Activated CD4-positive, alpha-beta T cell treated with anti-CD3 and anti-CD28 coated beads, Interleukin-2, amount 50 U/mL, for 4 hours (primary cell): ENCODE data around the gene PSTPIP1.

Source experiments
- DNase-seq, 2 experiments: peaks; one replicate each; pipeline ENCODE4 v3.0.0-alpha.2; 2020

PSTPIP1 gene

DNA sequence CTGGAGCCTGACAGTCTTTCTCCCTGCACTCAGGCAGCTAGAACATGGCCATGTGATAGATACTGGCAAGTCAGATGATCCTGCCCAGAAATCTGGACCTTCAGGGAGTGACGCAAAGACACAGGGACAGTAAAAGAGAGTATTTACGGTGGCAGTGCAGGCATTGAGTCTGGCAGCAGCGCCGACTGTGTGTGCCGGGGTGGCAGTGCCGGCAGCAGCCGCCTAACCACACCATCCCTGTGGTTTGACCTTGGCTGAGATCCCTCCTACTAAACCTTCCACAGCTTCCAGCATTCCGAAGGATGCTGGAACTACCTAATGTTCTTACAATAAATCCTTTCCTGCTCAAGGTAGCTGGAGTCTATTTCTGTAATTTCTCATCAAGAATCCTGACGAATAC is 80.6 kb downstream of the PSTPIP1 start:
- no peak for DNase-seq

DNA sequence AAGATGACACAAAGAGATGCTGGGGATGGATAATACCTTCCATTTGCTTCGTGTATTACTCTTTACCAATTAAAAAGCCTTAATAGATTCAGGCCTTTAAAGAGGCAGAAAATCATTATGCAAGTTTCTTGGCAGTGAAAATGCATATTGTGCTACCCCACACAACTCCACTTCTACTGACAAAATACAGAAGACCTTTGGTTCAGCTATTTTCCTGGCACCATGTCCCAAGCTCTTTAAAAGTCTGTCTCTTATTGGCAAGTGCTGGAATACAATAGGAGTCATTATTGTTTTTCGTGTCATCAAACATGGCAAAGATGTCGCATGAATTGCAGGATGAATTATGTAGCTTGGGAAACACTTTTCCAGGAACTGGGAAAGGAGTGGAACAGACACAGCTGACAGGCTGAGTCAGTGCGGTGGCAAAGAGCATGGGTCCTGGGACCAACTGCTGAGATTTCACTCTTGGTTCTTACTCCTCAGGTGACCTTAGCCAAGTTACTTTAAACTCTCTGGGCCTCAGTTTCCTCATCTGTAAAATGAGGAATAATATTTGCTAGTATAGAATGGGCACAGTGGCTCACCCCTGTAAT is 81.5 kb downstream of the PSTPIP1 start:
- no peak for DNase-seq

DNA sequence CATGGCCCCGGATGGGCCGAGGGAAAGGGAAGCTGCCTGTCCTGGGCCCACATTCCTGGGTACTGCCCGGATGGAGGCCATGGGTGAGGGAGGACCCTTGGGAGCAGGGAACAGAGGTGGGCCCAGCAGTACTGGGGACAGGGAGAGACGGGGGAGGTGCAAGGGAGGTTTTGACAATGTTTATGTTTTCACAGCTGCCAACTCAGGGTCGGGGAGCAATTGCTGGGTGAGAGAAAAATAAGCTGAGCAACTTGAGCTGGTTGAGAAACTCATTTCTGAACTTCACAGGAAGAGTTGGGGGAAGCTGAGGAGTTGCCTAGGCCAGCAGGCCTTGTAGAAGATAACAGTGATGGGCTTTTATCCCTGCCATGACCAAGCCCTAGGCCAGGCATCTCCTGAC is 87.0 kb downstream of the PSTPIP1 start:
- DNase-seq, result no peak

DNA sequence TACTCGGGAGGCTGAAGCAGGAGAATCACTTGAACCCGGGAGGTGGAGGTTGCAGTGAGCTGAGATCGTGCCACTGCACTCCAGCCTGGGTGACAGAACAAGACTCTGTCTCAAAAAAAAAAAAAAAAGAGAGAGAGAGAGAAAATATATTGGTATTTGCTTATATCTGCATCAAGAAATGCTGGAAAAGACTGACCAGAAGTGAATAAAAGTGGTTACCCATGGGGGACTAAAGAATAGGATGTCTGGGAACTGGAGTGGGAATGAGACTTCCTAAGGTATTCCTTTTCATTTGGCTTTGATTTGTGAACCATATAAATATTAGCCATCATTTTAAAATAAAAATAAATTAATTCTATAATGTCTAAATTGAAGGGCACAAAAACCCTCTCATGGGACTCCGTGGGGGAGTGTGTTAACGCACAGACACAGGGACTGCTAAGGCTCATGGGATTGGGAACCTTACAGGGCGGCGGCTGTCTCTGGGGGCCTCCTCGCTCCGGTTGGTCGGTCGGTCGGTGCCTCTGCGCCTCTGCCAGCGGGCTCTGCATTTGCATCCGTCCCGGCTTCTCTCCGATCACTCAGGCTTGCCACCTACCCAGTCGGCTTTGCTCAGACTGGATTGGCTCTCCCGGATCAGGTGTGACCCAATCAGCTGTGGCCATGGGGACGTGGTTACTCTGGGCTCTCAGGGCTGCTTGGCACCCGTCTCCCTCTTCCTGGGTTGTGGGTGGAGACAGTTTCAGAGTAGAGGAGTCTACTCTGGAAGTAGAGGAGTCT is 88.6 kb downstream of the PSTPIP1 start:
- peak; percentile 32 to 41 for DNase-seq

DNA sequence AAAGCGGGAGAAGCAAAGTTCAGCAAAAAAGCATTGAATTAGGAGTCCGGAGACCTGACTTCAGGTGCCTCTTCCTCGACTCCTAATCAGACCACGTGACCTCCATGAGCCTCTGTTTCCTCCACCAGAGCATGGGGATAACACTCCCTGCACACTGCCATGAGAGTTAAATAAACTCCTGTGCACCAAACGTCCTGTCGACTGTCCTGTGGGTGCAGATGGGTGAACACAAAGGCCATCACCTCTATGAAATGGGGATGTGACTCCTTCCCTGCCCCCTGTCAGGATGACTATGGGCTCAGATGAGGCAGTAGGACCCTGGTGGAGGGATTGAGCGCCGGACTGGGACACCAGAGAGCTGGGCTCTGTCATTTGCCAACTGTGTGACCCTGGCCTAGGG is 89.5 kb downstream of the PSTPIP1 start:
- no peak for DNase-seq

DNA sequence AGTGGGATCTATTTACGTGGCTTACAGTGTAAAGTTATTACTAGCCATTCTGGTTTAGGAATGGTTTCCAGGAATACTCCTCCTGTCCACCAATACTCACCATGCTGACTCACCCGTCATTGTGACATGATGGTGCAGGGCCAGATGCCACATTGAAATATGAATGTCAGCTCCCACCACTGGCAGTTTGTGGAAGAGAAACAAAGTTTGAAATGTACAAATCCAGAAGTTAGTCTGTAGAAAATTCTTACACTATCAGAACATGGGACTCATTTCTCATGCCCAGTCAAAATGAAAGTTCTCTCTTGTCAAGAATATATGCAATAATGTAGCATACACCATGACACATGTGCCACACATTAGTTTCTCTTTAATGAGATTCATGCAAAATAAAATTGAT is 90.4 kb downstream of the PSTPIP1 start:
- DNase-seq, result no peak
